NCI-H345 treated with DMSO at 0.1 percent for 48 hours (cell line): ENCODE measurements around the gene MGARP.
A peak's percentile ranks its signal among the peaks of the same experiment; 100 is the strongest.
"Not testable (repeated sequence)": the region's sequence is repeated elsewhere in the genome, so short reads cannot be mapped to it uniquely, and the experiment has no call there.

Source experiments
- DNase-seq: peaks from one replicate; lab custom pipeline; 2025; ENCODE audit not compliant: unreplicated experiment; lab: John Stamatoyannopoulos, UW

MGARP gene

DNA sequence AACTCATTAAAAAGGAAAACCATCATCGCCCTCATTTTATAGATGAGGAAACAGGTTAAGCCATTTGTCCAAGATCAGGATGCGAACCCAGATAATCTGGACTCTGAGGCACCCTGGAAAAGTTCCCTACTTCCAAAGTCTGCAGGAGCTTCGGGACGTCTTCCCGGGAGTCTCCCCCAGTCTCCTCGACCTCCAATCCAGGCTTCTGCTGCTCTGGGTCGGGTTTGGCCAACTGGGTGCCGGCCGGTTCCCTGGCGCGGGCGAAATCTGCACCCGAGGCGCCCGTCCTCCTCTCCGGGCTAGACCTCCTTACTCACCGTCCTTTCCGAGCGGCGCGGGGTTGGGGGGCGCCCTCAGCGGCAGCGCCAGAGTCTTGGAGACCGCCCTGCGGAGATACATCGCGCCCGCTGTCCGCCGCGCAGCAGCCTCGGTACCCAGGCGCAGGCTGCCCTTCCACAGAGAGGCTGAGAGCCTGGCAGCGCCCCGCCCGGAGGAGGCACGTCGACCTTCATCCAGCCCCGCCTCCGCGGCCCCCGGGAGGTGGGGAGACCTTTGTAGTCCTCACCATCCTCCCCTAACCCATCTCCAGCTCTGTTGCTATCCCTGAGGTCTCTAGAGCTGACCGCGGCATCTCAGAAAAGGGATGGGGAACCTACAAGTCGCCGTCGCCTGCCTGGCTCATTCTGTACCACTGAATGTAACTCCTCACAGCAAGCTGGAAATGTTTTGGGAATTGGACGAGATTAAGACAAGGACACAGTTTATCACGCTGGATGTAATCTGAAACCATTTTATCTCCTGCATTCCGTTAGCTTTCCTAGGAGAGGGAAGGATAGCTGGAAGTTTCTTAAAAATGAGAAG lies at the start of gene MGARP:
Gene MGARP (minus strand): TSS at position 466 of the 861 bp plus-strand sequence. CDS start 67 bp downstream, at position 399.
- DNase-seq, result no peak

DNA sequence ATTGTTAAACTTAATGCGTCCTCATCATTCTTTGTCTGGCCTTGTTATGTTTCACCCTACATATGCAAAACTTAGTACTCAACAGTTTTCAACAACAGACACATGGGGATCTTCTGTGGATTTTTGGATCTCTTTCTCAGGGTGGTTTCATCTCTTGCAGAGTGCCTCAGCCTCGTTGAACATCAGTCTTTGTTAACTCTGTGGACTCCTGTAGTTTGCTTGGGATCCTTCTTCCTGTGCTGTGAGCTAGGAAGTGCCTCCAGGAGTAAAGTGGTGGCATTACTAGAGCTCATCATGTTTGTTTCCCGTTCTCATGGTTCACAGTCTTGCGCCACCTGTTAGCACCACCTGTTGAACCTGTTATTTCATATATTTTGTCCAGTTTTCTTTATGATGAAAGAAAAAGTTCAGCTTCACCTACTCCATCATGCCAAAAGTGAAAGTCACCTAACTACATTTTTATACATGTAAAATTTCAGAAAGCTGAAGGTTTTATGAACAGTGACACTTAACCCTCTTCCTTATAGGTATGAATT lies 49.7 kb upstream of the MGARP start:
- no peak for DNase-seq

DNA sequence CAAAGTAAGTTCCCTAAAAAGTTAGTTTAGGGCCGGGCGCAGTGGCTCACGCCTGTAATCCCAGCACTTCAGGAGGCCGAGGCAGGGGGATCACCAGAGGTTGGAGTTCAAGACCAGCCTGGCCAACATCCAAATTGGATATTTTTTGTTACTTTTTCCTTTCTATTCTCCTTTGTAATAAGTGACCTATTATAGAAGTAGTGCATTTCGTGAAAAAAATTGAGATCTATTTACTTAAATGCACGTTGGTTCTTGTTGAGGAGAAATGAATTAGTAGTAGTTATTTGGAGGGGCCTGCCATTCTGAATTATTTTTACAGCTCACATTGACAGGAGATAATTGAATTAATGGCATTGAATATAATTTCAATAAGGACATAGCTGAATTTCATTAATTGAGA lies 44.6 kb upstream of the MGARP start:
- DNase-seq, result no peak

- DNase-seq, result not testable (repeated sequence)
These were observed 42.5 kb upstream of the MGARP start for GRCh38 chr4:139322541-139322940.

DNA sequence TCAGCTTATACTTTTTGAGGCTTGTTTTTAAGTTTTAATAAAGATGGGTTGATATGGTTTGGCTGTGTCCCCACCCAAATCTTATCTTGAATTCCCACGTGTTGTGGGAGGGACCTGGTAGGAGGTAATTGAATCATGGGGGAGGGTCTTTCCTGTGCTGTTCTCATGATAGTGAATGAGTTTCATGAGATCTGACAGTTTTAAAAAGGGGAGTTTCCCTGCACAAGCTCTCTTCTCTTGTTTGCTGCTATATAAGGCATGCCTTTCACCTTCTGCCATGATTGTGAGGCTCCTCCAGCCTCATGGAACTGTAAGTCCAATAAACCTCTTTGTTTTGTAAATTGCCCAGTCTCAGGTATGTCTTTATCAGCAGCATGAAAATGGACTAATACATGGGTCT lies 42.0 kb upstream of the MGARP start:
- not testable (repeated sequence) for DNase-seq

DNA sequence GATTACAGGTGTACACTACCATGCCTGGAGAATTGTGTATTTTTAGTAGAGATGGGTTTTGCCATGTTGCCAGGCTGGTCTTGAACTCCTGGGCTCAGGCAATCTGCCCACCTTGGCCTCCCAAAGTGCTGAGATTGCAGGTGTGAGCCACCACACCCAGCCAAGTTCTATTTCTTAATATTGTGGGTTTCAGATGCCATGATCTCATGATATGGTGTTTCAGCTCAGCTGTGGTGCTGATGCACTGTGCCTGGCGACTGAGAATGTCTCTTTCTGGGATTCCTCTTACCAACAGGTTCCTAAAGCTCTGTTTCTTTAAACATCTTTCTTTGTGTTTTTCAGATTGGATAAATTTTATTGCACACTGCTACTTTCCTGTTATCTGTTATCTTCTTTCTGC lies 39.5 kb upstream of the MGARP start:
- DNase-seq, result no peak

GRCh38 chr4:139317635-139318034 lies 37.6 kb upstream of the MGARP start:
- DNase-seq, result no peak

GRCh38 chr4:139316733-139317132 lies 36.7 kb upstream of the MGARP start:
- DNase-seq, result no peak

DNA sequence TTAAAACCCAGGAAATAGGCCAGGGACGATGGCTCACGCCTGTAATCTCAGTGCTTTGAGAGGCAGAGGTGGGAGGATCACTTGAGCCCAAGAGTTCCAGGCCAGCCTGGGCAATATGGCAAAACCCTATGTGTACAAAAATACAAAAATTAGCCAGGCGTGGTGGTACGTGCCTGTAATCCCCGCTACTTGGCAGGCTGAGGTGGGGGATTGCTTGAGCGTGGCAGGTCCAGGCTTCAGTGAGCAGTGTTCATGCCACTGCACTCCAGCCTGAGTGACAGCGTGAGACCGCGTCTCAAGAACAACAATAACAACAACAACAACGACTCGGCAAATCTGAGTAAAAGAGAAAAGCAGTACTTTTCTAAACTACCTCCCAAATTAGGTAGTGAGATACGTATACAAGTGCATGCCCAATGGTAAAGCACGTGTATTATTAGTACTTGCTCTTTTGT lies 35.2 kb upstream of the MGARP start:
- no peak for DNase-seq

DNA sequence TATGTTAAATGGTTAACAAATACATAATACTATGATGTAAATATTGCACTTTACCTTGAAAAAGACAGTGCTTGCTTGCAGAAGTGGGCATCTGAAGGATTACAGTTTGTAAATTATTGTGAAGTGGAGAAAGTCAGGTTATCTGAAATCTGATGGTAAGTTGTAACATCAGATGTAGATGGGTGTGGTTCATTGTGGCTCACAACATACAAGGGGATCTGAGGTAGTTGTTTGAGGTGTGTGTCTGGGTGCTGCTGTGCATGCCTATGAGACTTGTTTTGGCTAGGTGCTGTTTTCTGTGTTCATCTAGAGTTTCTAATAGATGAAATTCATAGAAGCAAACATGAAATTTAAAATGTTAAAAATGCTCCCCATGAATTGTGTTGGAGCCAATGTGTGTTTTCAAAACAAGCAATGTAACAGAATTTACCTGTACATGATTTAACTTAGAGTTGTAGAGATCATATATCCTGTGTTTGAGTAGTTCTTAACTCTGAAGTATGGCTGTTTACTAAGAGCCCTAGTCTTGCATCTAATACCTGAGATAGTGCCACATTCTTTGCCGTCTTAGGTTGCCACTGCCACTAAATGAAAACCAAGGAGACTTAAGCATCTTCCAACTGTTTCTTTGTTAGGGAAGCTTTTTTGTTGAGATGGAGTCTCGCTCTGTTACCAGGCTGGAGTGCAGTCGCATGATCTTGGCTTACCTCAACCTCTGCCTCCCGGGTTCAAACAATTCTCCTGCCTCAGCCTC lies 34.2 kb upstream of the MGARP start:
- no peak for DNase-seq

DNA sequence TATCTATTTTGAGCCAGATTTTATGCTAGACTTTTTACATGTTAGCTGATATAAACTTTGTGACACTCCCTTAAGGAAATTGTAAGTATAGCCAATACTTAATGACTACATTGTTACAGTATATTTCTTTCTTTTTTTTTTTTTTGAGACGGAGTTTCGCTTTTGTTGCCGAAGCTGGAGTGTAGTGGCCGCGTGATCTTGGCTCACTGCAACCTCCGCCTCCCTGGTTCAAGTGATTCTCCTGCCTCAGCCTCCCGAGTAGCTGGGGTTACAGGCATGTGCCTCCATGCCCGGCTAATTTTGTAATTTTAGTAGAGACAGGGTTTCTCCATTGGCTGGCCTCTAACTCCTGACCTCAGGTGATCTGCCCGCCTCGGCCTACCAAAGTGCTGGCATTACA lies 33.4 kb upstream of the MGARP start:
- DNase-seq, result not testable (repeated sequence)

DNA sequence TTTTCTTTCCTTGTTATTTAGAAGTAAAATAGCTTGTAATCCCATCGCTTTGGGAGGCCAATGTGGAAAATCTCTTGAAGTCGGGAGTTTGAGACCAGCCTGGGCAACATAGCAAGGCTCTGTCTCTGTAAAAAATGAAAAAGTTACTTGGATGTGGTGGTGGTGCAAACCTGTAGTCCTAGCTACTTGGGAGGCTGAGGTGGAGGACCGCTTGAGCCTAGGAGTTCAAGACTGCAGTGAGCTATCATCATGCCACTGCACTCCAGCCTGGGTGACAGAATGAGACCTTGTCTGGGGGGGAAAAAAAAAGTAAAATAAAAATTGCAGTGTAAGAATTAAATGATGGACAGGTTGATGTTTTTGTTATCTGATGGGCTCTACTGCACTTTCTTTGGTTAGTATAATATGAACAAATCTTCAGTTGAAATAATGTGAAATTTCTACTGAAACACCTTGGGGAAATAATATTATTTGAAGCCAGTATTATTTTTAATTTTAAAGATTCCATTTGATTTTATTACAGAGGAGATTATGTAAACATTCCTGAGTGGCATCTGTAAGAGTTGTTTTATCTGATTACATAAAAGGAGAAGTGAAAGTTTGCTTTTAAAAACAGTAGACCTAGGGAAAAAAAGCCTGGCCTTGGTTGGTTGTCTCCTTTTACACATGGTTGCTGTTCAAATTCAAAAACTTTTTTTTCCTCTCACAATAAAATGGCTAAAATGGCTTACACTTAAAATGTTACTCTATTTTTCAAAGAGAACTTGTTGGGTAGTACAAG lies 32.7 kb upstream of the MGARP start:
- no peak for DNase-seq

DNA sequence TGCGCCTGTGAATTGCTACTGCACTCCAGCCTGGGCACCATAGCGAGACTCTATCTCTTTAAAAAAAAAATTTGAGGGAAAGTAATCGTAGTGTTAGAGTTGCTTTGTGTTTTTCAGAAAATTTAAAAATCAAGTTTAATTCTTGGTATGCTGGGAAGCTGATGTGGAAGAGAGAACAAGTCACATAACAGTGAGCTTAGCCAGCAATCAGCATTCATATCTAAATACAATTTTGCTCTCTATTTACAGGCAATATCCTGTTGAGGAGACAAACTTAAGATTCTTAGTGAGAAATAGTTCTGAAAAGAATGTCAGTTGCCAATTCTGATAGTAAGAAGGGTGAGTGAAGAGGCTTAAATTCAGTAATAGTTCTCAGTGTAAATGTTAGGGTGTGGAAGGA lies 31.9 kb upstream of the MGARP start:
- DNase-seq, result no peak

DNA sequence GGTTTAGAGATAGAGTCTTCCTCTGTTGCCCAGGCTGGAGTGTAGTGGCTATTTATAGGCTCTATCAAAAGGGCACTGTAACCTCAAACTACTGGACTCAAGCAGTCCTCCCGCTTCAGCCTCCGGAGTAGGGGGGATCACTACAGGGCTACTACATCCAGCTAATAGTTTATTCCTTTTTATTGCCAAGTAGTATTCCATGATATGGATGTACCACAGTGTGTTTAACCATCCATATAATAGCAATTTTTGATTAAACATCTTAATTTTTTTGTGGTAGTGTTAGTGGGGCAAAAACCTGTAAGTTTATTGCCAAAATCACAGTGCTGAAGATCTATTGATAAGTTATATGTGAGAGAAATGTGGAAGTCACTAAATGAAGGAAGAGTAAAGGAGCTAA lies 24.9 kb upstream of the MGARP start:
- DNase-seq, result no peak

- DNase-seq, result no peak
These were observed 22.0 kb upstream of the MGARP start, which contains the start of gene NDUFC1 for GRCh38 chr4:139301821-139302611. Gene NDUFC1 (minus strand): TSS chr4:139302477. CDS start chr4:139295798, 6,679 bp downstream.

- peak; percentile 85 for DNase-seq
These were observed 21.2 kb upstream of the MGARP start, which contains the start of gene NAA15 for GRCh38 chr4:139301113-139301820. Gene NAA15 (plus strand): TSS chr4:139301505. CDS start chr4:139301778, 273 bp downstream.

GRCh38 chr4:139300431-139301112 lies 20.5 kb upstream of the MGARP start:
- no peak for DNase-seq

DNA sequence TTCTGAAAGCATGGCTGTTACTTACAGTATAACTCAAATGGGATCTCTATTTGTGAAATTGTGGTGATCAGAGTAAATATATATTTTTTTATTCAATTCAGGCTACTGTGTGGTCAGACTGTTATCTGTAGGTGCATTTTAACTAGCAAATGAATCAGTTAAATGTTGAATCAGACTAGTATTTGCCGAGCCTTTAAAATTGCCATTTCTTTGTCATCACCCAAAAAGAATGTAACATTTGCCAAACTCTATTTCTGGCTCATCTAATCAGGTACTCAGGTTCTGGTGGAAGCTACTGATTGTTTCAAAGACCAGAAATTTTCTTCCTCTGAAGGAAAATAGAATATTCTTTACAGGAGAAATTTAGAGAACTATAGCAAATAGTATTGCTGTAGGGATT lies 19.5 kb upstream of the MGARP start:
- DNase-seq, result no peak

DNA sequence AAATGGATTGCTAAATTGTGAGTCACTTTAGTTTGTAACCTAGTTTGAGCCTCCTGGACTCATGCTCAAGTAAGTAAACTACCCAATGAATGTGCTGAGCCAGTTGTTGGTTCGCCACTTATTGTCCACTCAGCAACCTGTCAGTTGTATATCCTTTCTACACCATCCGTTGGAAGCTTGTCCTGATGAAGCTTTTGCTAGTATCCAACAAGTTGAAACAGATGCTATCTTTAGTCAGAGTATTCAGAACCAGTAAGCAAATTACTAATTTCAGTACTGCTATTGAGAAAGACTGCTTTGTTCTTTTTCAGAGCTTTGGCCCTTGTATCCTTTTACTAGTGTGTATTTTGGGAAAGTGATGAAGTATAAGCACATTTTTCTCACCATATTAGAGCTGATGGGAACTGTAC lies 17.0 kb upstream of the MGARP start:
- no peak for DNase-seq
